T47D (cell line): ENCODE measurements around the gene NKX2-3.
A peak's percentile ranks its signal among the peaks of the same experiment; 100 is the strongest.

Experiments
- DNase-seq, 2 experiments: peaks; one replicate each; pipeline versions ENCODE4 v3.0.0 to v3.0.0-alpha.2; 2011 to 2012; ENCODE audit warnings: low read depth in 1 of 2, low spot score in 1 of 2
- JUND ChIP-seq: IDR thresholded peaks from 2 replicates; pipeline ENCODE4 v1.6.1; 2012; ENCODE audit warnings: low read depth
- in situ Hi-C: cut with HindIII; loops from 2 replicates; pipeline ENCODE4 v1.10.0; 2016; ENCODE audit warnings: low sequenced_read_pairs, low pct_unique_long_range_greater_than_20kb

Gene NKX2-3

GRCh38 chr10:99528494-99529441 lies 4.0 kb upstream of the NKX2-3 start:
- no peak for TF ChIP-seq JUND
- no peak for DNase-seq
- in situ Hi-C loops, result no loop called here

- no peak for DNase-seq
- TF ChIP-seq JUND, result no peak
- in situ Hi-C loops, result no loop called here
Measured at GRCh38 chr10:99529591-99530107, 3.1 kb upstream of the NKX2-3 start.

- no peak for DNase-seq
- no peak for TF ChIP-seq JUND
- in situ Hi-C loops, result no loop called here
Measured at GRCh38 chr10:99530108-99531025, 2.4 kb upstream of the NKX2-3 start.

- in situ Hi-C loops, result no loop called here
- DNase-seq, result no peak
Measured at GRCh38 chr10:99531026-99531695, 1.6 kb upstream of the NKX2-3 start.

GRCh38 chr10:99531696-99532593 lies 797 bp upstream of the NKX2-3 start:
- DNase-seq, result no peak
- TF ChIP-seq JUND, result no peak
- in situ Hi-C loops, result no loop called here

More at GRCh38 chr10:99531026-99531695, 1.6 kb upstream of the NKX2-3 start:
- TF ChIP-seq JUND, result no peak

- in situ Hi-C loops, result no loop called here
- no peak for TF ChIP-seq JUND
- no peak for DNase-seq
Measured at GRCh38 chr10:99533496-99534449, 1.0 kb downstream of the NKX2-3 start.

- no peak for DNase-seq
- in situ Hi-C loops, result no loop called here
- TF ChIP-seq JUND, result no peak
Measured at GRCh38 chr10:99534450-99534938, 1.8 kb downstream of the NKX2-3 start.

GRCh38 chr10:99534939-99535763 lies 2.4 kb downstream of the NKX2-3 start:
- in situ Hi-C loops, result no loop called here
- peak; percentile 58 to 80 for DNase-seq
- no peak for TF ChIP-seq JUND

GRCh38 chr10:99535764-99536337 lies 3.1 kb downstream of the NKX2-3 start:
- DNase-seq, result no peak

More at GRCh38 chr10:99535764-99536337, 3.1 kb downstream of the NKX2-3 start:
- no peak for TF ChIP-seq JUND
- in situ Hi-C loops, result no loop called here
